SK-N-SH treated with all-trans-retinoic acid at 6 μM for 48 hours (cell line): Measurements from ENCODE around the gene CXCR6.

Experiments
- BACH2 ChIP-seq: fragments of 250-450 bp; sonication (Bioruptor Pico); IDR thresholded peaks from 2 replicates; pipeline ENCODE4 v1.9.0; 2021; ENCODE audit warnings: mild to moderate bottlenecking, borderline replicate concordance
- CSDC2 ChIP-seq: fragments of 250-450 bp; sonication (Bioruptor Pico); IDR thresholded peaks from 2 replicates; pipeline ENCODE4 v1.5.0; 2020; ENCODE audit warnings: mild to moderate bottlenecking, moderate library complexity
- ESRRG ChIP-seq: fragments of 250-450 bp; sonication (Bioruptor Pico); IDR thresholded peaks from 2 replicates; pipeline ENCODE4 v1.6.1; 2021; ENCODE audit warnings: mild to moderate bottlenecking
- ISL1 ChIP-seq: fragments of 250-450 bp; sonication (Bioruptor Pico); IDR thresholded peaks from 2 replicates; pipeline ENCODE4 v2.1.2; 2022; ENCODE audit warnings: mild to moderate bottlenecking, moderate library complexity
- RARB ChIP-seq: fragments of 250-450 bp; sonication (Bioruptor Pico); IDR thresholded peaks from 2 replicates; pipeline ENCODE4 v1.8.0; 2021; ENCODE audit warnings: mild to moderate bottlenecking, moderate library complexity
- TCF4 ChIP-seq: fragments of 250-450 bp; sonication (Bioruptor Pico); IDR thresholded peaks from 2 replicates; pipeline ENCODE4 v1.8.0; 2021; ENCODE audit warnings: mild to moderate bottlenecking, moderate library complexity, borderline replicate concordance
- ZFP3 ChIP-seq: fragments of 250-450 bp; sonication (Bioruptor Pico); IDR thresholded peaks from 2 replicates; pipeline ENCODE4 v1.5.0; 2020; ENCODE audit warnings: mild to moderate bottlenecking, moderate library complexity
- ZFP30 ChIP-seq: fragments of 450-650 bp; formaldehyde crosslinking; IDR thresholded peaks from 2 replicates; pipeline ENCODE4 v1.5.0; 2022; ENCODE audit warnings: mild to moderate bottlenecking, moderate library complexity
- ZNF70 ChIP-seq: fragments of 450-650 bp; formaldehyde crosslinking; IDR thresholded peaks from 2 replicates; pipeline ENCODE4 v1.5.0; 2020; ENCODE audit warnings: mild to moderate bottlenecking, moderate library complexity
- ZNF8 ChIP-seq: fragments of 450-650 bp; formaldehyde crosslinking; IDR thresholded peaks from 2 replicates; pipeline ENCODE4 v1.5.0; 2020; ENCODE audit warnings: mild to moderate bottlenecking, moderate library complexity
- TF ChIP-seq, protein P1 (sequence below): fragments of 250-450 bp; sonication (Bioruptor Pico); IDR thresholded peaks from 2 replicates; pipeline ENCODE4 v1.8.0; 2021; ENCODE audit warnings: low read depth, mild to moderate bottlenecking, moderate library complexity, borderline replicate concordance
- TF ChIP-seq, protein P2 (sequence below): fragments of 250-450 bp; sonication (Bioruptor Pico); IDR thresholded peaks from 2 replicates; pipeline ENCODE4 v1.8.0; 2020; ENCODE audit warnings: mild to moderate bottlenecking, moderate library complexity, borderline replicate concordance
- TF ChIP-seq, protein P3 (sequence below): fragments of 250-450 bp; sonication (Bioruptor Pico); IDR thresholded peaks from 2 replicates; pipeline ENCODE4 v1.5.1; 2021; ENCODE audit warnings: mild to moderate bottlenecking, moderate library complexity
- TF ChIP-seq, protein P4 (sequence below): fragments of 250-450 bp; sonication (Bioruptor Pico); IDR thresholded peaks from 2 replicates; pipeline ENCODE4 v1.5.1; 2020; ENCODE audit warnings: low read depth, mild to moderate bottlenecking, moderate library complexity

DNA sequence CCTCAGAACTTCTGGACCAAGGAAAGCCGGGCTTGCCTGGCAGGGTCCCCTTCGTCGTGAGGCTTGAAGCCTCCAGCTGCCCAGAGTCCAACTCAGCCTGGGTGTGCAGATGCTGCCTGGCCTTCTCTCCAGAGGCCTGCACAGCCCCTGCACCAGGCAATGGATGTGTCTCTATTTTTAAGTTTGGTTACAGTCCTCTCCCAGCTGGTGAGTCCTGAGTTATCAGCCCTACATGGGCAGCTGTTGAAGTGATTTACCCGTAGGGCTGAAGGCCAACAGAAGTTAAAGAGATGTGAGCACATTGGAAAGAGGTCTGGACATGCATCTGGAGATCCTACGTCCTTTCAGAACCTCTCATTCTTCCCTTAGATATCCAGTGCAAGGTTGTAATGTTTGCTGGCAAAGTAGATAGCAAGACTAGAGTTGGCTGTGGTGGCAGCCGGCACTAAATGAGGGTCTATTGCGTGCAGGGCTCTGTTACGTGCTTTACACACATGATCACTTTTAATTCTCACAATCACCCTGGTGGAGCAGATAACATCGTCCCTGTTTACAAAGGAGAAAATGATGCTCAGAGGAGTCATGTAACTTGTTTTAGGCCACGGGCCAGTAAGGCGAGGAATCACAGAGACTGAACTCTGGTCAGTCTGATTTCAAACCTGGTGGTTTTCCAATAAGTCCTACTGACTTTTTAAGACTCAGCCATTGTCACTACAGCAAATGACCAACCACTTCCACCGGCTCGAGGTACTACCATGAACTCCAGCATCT is 42.5 kb downstream of the CXCR6 start:
- TF ChIP-seq ZNF70 (CRISPR knock-in tag) (no peak), ZNF8 (no peak), TCF4 (CRISPR knock-in tag) (no peak), ZFP30 (CRISPR knock-in tag) (no peak), ZFP3 (CRISPR knock-in tag) (no peak), RARB (CRISPR knock-in tag) (no peak), ISL1 (CRISPR knock-in tag) (no peak), ESRRG (CRISPR knock-in tag) (no peak), BACH2 (CRISPR knock-in tag) (no peak), CSDC2 (CRISPR knock-in tag) (no peak)
- TF ChIP-seq, protein P1, sequence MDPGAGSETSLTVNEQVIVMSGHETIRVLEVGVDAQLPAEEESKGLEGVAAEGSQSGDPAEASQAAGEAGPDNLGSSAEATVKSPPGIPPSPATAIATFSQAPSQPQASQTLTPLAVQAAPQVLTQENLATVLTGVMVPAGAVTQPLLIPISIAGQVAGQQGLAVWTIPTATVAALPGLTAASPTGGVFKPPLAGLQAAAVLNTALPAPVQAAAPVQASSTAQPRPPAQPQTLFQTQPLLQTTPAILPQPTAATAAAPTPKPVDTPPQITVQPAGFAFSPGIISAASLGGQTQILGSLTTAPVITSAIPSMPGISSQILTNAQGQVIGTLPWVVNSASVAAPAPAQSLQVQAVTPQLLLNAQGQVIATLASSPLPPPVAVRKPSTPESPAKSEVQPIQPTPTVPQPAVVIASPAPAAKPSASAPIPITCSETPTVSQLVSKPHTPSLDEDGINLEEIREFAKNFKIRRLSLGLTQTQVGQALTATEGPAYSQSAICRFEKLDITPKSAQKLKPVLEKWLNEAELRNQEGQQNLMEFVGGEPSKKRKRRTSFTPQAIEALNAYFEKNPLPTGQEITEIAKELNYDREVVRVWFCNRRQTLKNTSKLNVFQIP = no peak
- TF ChIP-seq, protein P2, sequence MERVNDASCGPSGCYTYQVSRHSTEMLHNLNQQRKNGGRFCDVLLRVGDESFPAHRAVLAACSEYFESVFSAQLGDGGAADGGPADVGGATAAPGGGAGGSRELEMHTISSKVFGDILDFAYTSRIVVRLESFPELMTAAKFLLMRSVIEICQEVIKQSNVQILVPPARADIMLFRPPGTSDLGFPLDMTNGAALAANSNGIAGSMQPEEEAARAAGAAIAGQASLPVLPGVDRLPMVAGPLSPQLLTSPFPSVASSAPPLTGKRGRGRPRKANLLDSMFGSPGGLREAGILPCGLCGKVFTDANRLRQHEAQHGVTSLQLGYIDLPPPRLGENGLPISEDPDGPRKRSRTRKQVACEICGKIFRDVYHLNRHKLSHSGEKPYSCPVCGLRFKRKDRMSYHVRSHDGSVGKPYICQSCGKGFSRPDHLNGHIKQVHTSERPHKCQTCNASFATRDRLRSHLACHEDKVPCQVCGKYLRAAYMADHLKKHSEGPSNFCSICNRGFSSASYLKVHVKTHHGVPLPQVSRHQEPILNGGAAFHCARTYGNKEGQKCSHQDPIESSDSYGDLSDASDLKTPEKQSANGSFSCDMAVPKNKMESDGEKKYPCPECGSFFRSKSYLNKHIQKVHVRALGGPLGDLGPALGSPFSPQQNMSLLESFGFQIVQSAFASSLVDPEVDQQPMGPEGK = no peak
- TF ChIP-seq, protein P3, sequence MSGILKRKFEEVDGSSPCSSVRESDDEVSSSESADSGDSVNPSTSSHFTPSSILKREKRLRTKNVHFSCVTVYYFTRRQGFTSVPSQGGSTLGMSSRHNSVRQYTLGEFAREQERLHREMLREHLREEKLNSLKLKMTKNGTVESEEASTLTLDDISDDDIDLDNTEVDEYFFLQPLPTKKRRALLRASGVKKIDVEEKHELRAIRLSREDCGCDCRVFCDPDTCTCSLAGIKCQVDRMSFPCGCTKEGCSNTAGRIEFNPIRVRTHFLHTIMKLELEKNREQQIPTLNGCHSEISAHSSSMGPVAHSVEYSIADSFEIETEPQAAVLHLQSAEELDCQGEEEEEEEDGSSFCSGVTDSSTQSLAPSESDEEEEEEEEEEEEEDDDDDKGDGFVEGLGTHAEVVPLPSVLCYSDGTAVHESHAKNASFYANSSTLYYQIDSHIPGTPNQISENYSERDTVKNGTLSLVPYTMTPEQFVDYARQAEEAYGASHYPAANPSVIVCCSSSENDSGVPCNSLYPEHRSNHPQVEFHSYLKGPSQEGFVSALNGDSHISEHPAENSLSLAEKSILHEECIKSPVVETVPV (CRISPR knock-in tag) = no peak
- TF ChIP-seq, protein P4, sequence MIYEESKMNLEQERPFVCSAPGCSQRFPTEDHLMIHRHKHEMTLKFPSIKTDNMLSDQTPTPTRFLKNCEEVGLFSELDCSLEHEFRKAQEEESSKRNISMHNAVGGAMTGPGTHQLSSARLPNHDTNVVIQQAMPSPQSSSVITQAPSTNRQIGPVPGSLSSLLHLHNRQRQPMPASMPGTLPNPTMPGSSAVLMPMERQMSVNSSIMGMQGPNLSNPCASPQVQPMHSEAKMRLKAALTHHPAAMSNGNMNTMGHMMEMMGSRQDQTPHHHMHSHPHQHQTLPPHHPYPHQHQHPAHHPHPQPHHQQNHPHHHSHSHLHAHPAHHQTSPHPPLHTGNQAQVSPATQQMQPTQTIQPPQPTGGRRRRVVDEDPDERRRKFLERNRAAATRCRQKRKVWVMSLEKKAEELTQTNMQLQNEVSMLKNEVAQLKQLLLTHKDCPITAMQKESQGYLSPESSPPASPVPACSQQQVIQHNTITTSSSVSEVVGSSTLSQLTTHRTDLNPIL = no peak
